Measurements from ENCODE around the gene FRMD4A.

FRMD4A gene

DNA sequence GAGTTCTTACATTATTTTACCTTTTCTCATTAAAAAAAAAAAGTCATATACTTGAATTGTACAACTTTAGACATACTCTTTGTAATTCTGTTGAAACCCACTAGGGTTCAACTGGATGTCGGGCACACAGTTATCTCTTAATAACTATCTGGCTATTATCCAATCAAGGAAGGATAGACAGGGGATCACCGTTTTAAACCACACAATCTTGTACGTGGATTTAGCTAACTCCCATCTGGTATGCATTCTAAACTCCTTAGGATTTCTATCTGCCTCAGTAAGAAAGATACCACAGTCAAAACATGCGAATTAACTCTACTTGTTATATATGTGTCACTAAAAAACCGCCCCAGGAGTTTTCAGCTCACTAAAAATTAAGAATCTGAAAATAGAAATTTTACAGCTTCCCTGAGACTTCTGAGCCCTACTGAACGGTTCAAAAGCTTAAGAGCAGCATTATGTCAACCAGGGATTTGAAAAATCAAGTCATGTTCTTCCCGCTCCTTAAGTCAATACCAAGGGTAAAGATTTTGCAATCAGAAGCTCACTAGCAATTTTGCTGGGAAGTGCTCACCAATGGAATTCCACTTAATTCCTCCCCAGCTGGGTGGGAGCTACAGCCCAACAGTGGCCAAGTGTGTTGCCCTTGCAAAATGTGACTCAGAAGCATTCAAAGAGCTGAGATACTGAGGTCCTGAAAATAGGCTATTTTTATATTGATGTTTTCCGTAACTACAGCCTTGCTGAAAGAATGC lies 267.0 kb downstream of the FRMD4A start:
- H3K27ac ChIP-seq = no peak overlapping the region
- TF ChIP-seq CTCF (conservative IDR thresholded peaks at IDR 0.05) = no peak

DNA sequence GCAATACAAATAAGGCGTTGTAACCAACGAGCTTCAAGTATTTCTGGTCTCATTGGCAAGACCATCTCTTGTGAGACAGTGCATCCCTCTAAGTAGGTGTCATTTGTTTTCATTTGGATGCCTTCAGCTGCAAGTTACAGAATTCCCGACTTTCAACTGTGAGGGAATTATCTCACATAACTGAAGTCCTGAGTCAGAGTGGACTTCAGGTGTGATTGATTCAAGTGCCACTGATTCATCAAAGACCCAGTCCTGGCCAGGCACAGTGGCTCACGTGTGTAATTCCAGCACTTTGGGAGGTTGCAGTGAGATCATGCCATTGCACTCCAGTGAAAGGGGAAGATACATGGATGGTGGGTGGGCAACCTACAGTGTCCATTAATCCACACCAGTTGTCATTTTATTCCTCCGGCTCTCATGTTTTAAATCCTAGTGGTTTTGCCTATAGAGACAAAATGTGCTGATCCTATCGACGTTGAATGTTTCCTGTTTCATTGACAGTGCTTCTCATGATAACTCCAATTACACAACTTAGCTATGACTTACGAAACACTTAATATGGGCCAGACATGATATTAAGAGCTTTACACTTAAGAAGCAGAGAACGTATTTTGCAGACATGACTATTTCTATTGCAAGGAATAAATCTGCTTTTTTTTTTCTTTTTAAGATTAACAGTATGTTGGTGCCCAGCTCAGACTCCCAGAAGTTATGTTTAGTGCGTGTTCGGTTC lies 268.0 kb downstream of the FRMD4A start:
- no peak overlapping the region for H3K27ac ChIP-seq
- TF ChIP-seq CTCF (conservative IDR thresholded peaks at IDR 0.05) = no peak

DNA sequence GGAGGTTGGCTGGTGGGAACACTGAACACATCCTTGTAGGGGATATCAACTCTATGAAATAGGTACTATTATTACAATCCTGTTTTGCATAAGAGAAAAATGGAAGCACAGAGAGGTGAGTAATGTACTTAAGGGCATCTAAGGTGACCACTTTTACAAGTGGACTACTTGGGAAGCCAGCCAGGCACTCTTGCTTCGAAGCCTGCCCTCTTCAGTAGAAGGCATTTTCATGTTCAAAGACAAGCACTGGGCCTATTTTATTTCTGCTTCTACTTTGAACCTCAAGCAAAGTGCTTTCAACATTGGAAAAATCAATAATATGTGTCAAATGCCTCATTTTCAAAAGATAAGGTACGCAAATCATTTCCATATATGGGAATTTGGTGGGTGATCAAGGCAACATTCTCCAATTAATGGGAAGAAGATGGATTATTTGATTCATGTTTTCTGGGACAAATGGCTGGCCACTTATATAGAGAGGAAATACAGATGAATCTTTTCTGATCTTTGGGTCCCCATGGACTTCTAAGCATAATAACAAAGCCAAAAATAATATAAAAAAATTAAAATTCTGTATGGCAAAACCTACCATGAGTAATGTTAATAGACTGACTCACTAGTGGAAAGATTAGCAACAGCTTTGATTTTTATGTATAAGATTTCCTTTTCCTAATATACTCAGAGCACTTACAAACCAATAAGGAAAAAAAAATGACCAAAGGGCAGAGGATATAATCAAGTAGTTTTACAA lies 270.2 kb downstream of the FRMD4A start:
- no peak for TF ChIP-seq CTCF (conservative IDR thresholded peaks at IDR 0.05)
- no peak overlapping the region for H3K27ac ChIP-seq

- H3K27ac ChIP-seq = no peak overlapping the region
- TF ChIP-seq CTCF (conservative IDR thresholded peaks at IDR 0.05) = no peak
These were observed 274.0 kb downstream of the FRMD4A start for GRCh38 chr10:14056610-14057332.

GRCh38 chr10:14052931-14053330 lies 277.8 kb downstream of the FRMD4A start:
- H3K27ac ChIP-seq = no peak overlapping the region
- no peak for TF ChIP-seq CTCF (conservative IDR thresholded peaks at IDR 0.05)

DNA sequence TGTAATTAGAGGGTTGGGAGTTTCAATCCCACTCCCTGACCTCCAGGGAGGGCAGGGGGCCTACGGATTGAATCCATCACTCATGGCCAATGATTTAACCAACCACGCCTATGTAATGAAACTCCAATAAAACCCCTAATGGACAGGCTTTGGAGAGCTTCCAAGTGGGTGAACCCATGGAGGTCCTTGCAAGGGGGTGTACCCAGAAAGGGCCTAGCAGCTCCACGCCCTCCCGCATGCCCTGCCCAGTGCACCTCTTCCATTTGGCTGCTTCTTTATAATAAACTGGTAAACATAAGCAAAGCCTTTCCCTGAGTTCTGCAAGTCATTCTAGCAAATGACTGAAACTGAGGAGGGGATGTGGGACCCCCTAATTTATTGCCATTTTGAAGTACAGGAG lies 280.1 kb downstream of the FRMD4A start:
- TF ChIP-seq CTCF (conservative IDR thresholded peaks at IDR 0.05) = no peak
- H3K27ac ChIP-seq = no peak overlapping the region

All from VCaP (cell line).